Upper lobe of left lung (tissue), 4 donors: ENCODE measurements around the gene HSPD1.

Source experiments
- CTCF ChIP-seq, 6 experiments: fragments of 450-650 bp in 4 of 6; fragments of 200-600 bp in 2 of 6; sonication (generic) in 2 of 6; IDR thresholded peaks; one replicate each; pipeline ENCODE4 v1.5.1; 2016 to 2019; ENCODE audit warnings: antibody characterized with exemption in 6 of 6
- EP300 ChIP-seq, 4 donors: sonication (generic); formaldehyde crosslinking; IDR thresholded peaks; one replicate each; pipeline ENCODE4 v1.5.1; 2017; ENCODE audit warnings: antibody characterized with exemption in 4 of 4, control low read depth in 2 of 4
- POLR2A ChIP-seq, 4 donors: fragments of 450-650 bp; IDR thresholded peaks; one replicate each; pipeline ENCODE4 v1.5.1; 2016 to 2017; ENCODE audit warnings: antibody characterized with exemption in 4 of 4, mild to moderate bottlenecking in 2 of 4

- TF ChIP-seq CTCF (IDR thresholded peaks at IDR 0.05) (no peak), POLR2A (IDR thresholded peaks at IDR 0.05) (no peak), EP300 (IDR thresholded peaks at IDR 0.05) (no peak)
Measured at GRCh38 chr2:197487385-197487784, 12.3 kb downstream of the HSPD1 start.
